Measurements from ENCODE around the gene SLC24A3. TPM values are rescaled to one million over a fixed set of nuclear protein-coding genes. Genes with fewer than 3 reads are reported as not detected.

Gene SLC24A3
- total and polyA plus RNA-seq, 2 experiments from 2014 or later: 0.48 to 1.7 TPM

DNA sequence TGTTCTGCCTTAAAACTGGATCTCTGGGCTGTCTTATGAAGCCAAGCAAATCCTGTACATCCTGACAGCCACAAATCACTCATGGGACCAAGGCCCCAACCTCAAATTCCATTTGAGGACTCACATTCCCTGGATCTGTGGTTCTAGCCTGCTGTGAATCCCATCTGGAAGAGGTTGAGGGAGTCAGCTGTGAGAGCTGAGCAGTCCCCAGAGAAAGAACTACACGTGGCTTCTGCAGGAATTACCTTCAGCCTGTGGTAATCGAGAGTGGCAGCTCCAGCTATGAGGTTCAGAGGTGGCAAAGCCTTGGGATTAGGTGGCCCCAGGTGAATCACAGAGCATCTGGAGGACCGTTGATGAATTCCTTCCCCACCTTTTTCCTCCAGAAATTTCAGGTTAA lies 245.2 kb downstream of the SLC24A3 start:
- TF ChIP-seq EZH2 (IDR thresholded peaks at IDR 0.05; ENCODE audit: borderline replicate concordance): no peak
- TF ChIP-seq EZH2phosphoT487 (IDR thresholded peaks at IDR 0.05; ENCODE audit: low read depth, severe bottlenecking, unreplicated experiment): no peak
- TF ChIP-seq, protein P1, sequence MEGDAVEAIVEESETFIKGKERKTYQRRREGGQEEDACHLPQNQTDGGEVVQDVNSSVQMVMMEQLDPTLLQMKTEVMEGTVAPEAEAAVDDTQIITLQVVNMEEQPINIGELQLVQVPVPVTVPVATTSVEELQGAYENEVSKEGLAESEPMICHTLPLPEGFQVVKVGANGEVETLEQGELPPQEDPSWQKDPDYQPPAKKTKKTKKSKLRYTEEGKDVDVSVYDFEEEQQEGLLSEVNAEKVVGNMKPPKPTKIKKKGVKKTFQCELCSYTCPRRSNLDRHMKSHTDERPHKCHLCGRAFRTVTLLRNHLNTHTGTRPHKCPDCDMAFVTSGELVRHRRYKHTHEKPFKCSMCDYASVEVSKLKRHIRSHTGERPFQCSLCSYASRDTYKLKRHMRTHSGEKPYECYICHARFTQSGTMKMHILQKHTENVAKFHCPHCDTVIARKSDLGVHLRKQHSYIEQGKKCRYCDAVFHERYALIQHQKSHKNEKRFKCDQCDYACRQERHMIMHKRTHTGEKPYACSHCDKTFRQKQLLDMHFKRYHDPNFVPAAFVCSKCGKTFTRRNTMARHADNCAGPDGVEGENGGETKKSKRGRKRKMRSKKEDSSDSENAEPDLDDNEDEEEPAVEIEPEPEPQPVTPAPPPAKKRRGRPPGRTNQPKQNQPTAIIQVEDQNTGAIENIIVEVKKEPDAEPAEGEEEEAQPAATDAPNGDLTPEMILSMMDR (IDR thresholded peaks at IDR 0.05; ENCODE audit: poor library complexity): no peak
- Histone ChIP-seq H3K36me3 (replicated peaks; ENCODE audit: insufficient read depth, low read depth) (no peaks in the 10 kb centered on the region), H3K27ac (no peak overlapping the region), H2AFZ (no peak overlapping the region), H3K9me2 (replicated peaks; ENCODE audit: insufficient read depth) (no peaks in the 10 kb centered on the region), H3K4me2 (no peak overlapping the region), H4K20me1 (ENCODE audit: insufficient read depth, poor library complexity, severe bottlenecking) (no peaks in the 10 kb centered on the region), H3K4me1 (ENCODE audit: insufficient read depth) (no peaks in the 10 kb centered on the region), H3K79me2 (no peaks in the 10 kb centered on the region), H3K27me3 (no peaks in the 10 kb centered on the region), H3K4me3 (no peak overlapping the region), H3K9me3 (ENCODE audit: low read depth) (no peaks in the 10 kb centered on the region)
- 51% methylated on average over 3 of the region's 3 CpGs for WGBS (ENCODE audit: low lambda C conversion rate, missing lambda C conversion rate)
- no peak for DNase-seq (ENCODE audit: low spot score)

DNA sequence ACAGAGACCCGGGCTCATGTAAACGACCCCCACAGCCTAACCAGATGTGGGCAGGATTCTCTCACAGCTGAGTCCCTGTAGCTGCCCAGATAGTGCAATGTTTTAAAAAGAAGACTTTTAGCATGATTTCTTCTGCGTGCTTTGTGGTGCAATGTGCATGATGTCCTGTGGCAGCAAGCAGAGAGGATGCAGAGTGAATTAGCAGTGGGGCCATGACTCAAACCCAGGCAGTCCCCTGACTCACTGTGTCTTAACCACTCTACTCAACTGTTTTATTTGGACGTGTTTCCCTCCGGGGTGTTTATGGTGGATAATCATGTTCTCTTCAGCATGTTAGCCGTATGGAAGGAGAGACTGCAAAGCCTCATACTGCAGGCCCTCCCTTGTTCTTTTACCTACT lies 247.9 kb downstream of the SLC24A3 start:
- Histone ChIP-seq H3K9me2 (replicated peaks; ENCODE audit: insufficient read depth) (no peaks in the 10 kb centered on the region), H3K4me1 (ENCODE audit: insufficient read depth) (no peaks in the 10 kb centered on the region), H3K27ac (no peak overlapping the region), H3K4me3 (no peak overlapping the region), H4K20me1 (ENCODE audit: insufficient read depth, poor library complexity, severe bottlenecking) (no peaks in the 10 kb centered on the region), H2AFZ (no peak overlapping the region), H3K36me3 (replicated peaks; ENCODE audit: insufficient read depth, low read depth) (no peaks in the 10 kb centered on the region), H3K79me2 (no peaks in the 10 kb centered on the region), H3K27me3 (no peaks in the 10 kb centered on the region), H3K4me2 (no peak overlapping the region), H3K9me3 (ENCODE audit: low read depth) (no peaks in the 10 kb centered on the region)
- no peak for DNase-seq (ENCODE audit: low spot score)
- no peak for TF ChIP-seq EZH2phosphoT487 (IDR thresholded peaks at IDR 0.05; ENCODE audit: low read depth, severe bottlenecking, unreplicated experiment)
- 69% methylated on average over 6 of the region's 6 CpGs for whole genome bisulfite sequencing (ENCODE audit: low lambda C conversion rate, missing lambda C conversion rate)

DNA sequence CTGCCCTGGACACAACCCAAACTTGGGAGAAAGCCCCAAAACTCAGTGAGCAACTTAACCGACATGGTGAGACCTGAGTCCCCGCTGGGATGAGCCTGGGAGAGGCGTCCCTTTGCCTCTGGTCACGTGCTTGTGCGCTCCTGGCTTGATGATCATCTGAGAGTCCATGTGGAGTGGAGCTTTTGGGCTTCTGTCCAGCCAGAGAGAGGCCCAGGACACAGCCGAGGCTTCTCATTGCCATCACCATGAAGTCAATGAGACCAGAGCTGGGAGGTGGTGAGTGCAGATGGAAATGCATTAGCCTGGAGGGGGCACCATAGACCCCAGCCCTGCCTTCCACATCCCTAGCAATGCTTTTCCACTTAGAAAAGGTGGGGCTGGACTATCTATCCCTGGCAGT lies 250.0 kb downstream of the SLC24A3 start:
- no peaks in the 10 kb centered on the region for H3K9me2 ChIP-seq (replicated peaks; ENCODE audit: insufficient read depth)
- no peak for DNase-seq (ENCODE audit: low spot score)
- H2AFZ ChIP-seq: no peak overlapping the region
- no peaks in the 10 kb centered on the region for H3K27me3 ChIP-seq
- no peaks in the 10 kb centered on the region for H3K9me3 ChIP-seq (ENCODE audit: low read depth)
- no peak for TF ChIP-seq EZH2phosphoT487 (IDR thresholded peaks at IDR 0.05; ENCODE audit: low read depth, severe bottlenecking, unreplicated experiment)
- TF ChIP-seq, protein P1 (IDR thresholded peaks at IDR 0.05; ENCODE audit: poor library complexity): no peak
- no peak for TF ChIP-seq EZH2 (IDR thresholded peaks at IDR 0.05; ENCODE audit: borderline replicate concordance)
- no peak overlapping the region for H3K27ac ChIP-seq
- no peaks in the 10 kb centered on the region for H3K4me1 ChIP-seq (ENCODE audit: insufficient read depth)
- no peak overlapping the region for H3K4me2 ChIP-seq
- H3K4me3 ChIP-seq: no peak overlapping the region
- H3K36me3 ChIP-seq (replicated peaks; ENCODE audit: insufficient read depth, low read depth): no peaks in the 10 kb centered on the region
- H3K79me2 ChIP-seq: no peaks in the 10 kb centered on the region
- 88% methylated on average over 6 of the region's 6 CpGs for WGBS (ENCODE audit: low lambda C conversion rate, missing lambda C conversion rate)
- H4K20me1 ChIP-seq (ENCODE audit: insufficient read depth, poor library complexity, severe bottlenecking): no peaks in the 10 kb centered on the region

DNA sequence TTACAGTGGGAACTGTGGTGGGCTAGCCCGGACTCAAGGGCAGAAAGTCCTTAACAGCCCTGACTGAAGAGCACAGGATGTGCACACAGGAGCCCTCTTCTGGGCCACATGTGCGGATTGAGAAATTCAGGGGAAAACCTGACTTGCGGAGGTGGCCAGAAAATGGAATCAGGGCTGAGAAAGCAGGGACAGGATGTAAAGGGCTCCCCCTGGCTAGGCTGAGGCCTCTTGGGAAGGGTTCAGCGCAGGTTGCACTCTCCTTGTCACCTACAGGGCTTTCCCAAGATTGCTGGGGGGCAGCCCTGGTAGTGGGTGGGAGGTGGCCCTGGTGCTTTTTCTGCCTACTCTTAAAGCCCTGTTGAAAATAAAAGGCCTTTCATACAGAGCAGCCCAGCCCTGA lies 251.2 kb downstream of the SLC24A3 start:
- no peaks in the 10 kb centered on the region for H3K9me2 ChIP-seq (replicated peaks; ENCODE audit: insufficient read depth)
- TF ChIP-seq, protein P1 (IDR thresholded peaks at IDR 0.05; ENCODE audit: poor library complexity): no peak
- TF ChIP-seq EZH2phosphoT487 (IDR thresholded peaks at IDR 0.05; ENCODE audit: low read depth, severe bottlenecking, unreplicated experiment) (no peak), EZH2 (IDR thresholded peaks at IDR 0.05; ENCODE audit: borderline replicate concordance) (no peak)
- WGBS (ENCODE audit: low lambda C conversion rate, missing lambda C conversion rate): 87% methylated on average over 4 of the region's 4 CpGs

More for the DNA sequence above, 251.2 kb downstream of the SLC24A3 start:
- H2AFZ ChIP-seq: no peak overlapping the region
- H3K4me3 ChIP-seq: no peak overlapping the region
- no peaks in the 10 kb centered on the region for H4K20me1 ChIP-seq (ENCODE audit: insufficient read depth, poor library complexity, severe bottlenecking)
- no peak overlapping the region for H3K4me2 ChIP-seq
- no peak for DNase-seq (ENCODE audit: low spot score)
- no peak overlapping the region for H3K27ac ChIP-seq
- no peaks in the 10 kb centered on the region for H3K4me1 ChIP-seq (ENCODE audit: insufficient read depth)
- H3K9me3 ChIP-seq (ENCODE audit: low read depth): no peaks in the 10 kb centered on the region
- H3K27me3 ChIP-seq: no peaks in the 10 kb centered on the region
- no peaks in the 10 kb centered on the region for H3K36me3 ChIP-seq (replicated peaks; ENCODE audit: insufficient read depth, low read depth)
- H3K79me2 ChIP-seq: no peaks in the 10 kb centered on the region
